MCF 10A (cell line): ENCODE measurements around the gene RBM24. TPM values are rescaled to one million over a fixed set of nuclear protein-coding genes. Genes with fewer than 3 reads are reported as not detected.

ENCODE experiments used
- BruUV-seq: library from RNA; stranded (reverse); fragments of 400-500 nt; replicated peaks from 2 replicates; lab custom pipeline; 2021; lab: Mats Ljungman, UMichigan
- CTCF ChIA-PET: fragments of 300-600 bp; sonication (Branson Sonifier 250); formaldehyde crosslinking; extraction: SDS; loops from one replicate; lab custom pipeline; 2021; ENCODE audit warnings: antibody characterized with exemption, inconsistent platforms; lab: Yijun Ruan, JAX
- POLR2A ChIA-PET: fragments of 300-600, 350-650 bp; sonication (Branson Sonifier 250); formaldehyde crosslinking; extraction: SDS; loops from one replicate; lab custom pipeline; 2020; ENCODE audit warnings: antibody characterized with exemption, inconsistent platforms; lab: Yijun Ruan, JAX
- DNase-seq: peaks from one replicate; pipeline ENCODE4 v3.0.0-alpha.2; 2018; ENCODE audit not compliant: unreplicated experiment
- H3K27ac Mint-ChIP-seq: one replicate; pipeline ENCODE4 v1.8.0; 2022; ENCODE audit warnings: mild to moderate bottlenecking, low read depth, mixed read lengths; ENCODE audit not compliant: unreplicated experiment
- H3K27me3 Mint-ChIP-seq: one replicate; pipeline ENCODE4 v1.8.0; 2022; ENCODE audit warnings: mixed read lengths; ENCODE audit not compliant: insufficient read depth, unreplicated experiment
- H3K36me3 Mint-ChIP-seq: one replicate; pipeline ENCODE4 v1.8.0; 2022; ENCODE audit warnings: mild to moderate bottlenecking, moderate library complexity, mixed read lengths; ENCODE audit not compliant: insufficient read depth, unreplicated experiment
- H3K4me1 Mint-ChIP-seq: one replicate; pipeline ENCODE4 v1.8.0; 2022; ENCODE audit warnings: mixed read lengths; ENCODE audit not compliant: insufficient read depth, unreplicated experiment
- H3K4me3 Mint-ChIP-seq: one replicate; pipeline ENCODE4 v1.8.0; 2022; ENCODE audit warnings: mild to moderate bottlenecking, moderate library complexity, mixed read lengths; ENCODE audit not compliant: unreplicated experiment
- H3K9me3 Mint-ChIP-seq: one replicate; pipeline ENCODE4 v1.8.0; 2022; ENCODE audit warnings: mixed read lengths; ENCODE audit not compliant: unreplicated experiment
- CTCF ChIP-seq: fragments of 200-600 bp; IDR thresholded peaks from one replicate; pipeline ENCODE4 v1.8.0; 2022; ENCODE audit warnings: antibody characterized with exemption, mild to moderate bottlenecking; ENCODE audit not compliant: unreplicated experiment
- intact Hi-C: fragments of 100-400 bp; cut with micrococcal nuclease; formaldehyde crosslinking; loops from 2 replicates; pipeline ENCODE4 v1.14.1; 2022
- total RNA-seq: library from RNA; stranded (reverse); gene quantifications from 2 replicates; pipeline ENCODE4 v1.2.3, GENCODE V29; 2022

The RBM24 gene
- total RNA-seq, 1 experiment from 2014 or later, result not detected

- CTCF ChIA-PET, result interaction anchor here (0.7 kb wide), 1 partner anchor 32 kb away, joined by 3 read pairs; no protein-coding TSS in a partner anchor
- Mint-ChIP-seq H3K27me3 (no peaks in the 10 kb centered on the region), H3K4me3 (no peak overlapping the region), H3K4me1 (no peaks in the 10 kb centered on the region), H3K27ac (no peak overlapping the region), H3K9me3 (peaks cover 21% of the 10 kb centered on the region), H3K36me3 (no peaks in the 10 kb centered on the region)
- no peak for DNase-seq
- no peak for TF ChIP-seq CTCF
- BruUV-seq, result no TSS peak
- intact Hi-C loops, result no loop called here
- POLR2A ChIA-PET, result interaction anchor here (1.0 kb wide), 1 partner anchor 154 kb away, joined by 3 read pairs; no protein-coding TSS in a partner anchor
These were observed 40.2 kb upstream of the RBM24 start for GRCh38 chr6:17240803-17241500.

DNA sequence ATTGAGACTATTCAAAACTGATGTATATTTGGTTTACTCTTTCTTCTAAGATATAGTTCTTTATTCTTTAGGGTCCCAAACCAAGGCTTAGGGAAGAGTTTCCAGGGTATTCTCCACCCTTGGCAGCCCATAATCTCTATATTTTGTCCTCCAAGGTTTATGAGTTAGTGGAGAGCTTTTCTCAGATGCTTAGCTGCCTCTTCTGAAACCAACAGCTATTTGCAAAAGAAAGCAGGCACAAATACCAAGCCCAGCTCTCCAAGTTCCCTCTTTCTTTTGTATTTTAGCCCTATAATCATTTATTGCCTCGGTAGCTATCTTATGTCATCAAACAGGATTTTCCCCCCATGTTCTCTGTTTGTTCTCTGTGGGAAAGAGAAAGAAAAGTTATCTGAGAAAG lies 39.1 kb upstream of the RBM24 start:
- Mint-ChIP-seq H3K36me3 (no peaks in the 10 kb centered on the region), H3K4me1 (no peaks in the 10 kb centered on the region), H3K9me3 (peaks cover 18% of the 10 kb centered on the region), H3K4me3 (no peak overlapping the region), H3K27me3 (no peaks in the 10 kb centered on the region), H3K27ac (no peak overlapping the region)
- no peak for DNase-seq
- TF ChIP-seq CTCF, result no peak
- POLR2A ChIA-PET, result no interaction called here
- intact Hi-C loops, result no loop called here
- CTCF ChIA-PET, result no interaction called here
- no TSS peak for BruUV-seq

DNA sequence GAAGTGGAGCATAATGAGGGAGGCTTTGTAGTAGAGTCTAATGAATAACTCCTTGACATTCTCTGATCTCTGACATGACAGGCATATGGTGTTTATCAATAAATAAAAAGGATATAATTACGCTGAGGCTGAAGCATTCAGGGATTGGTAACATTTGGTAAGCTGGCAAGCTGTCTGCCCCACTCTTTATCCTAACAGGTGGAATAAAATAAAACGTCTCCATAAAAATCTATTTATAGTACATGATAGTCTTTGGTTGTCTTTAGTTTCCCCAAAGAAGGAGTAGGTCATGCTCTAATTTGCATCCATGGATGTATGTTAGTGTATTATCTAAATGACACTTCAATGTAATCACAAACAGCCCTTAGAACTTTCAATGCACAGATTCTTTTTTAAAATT lies 30.9 kb upstream of the RBM24 start:
- H3K27ac Mint-ChIP-seq, result no peak overlapping the region
- peaks cover 2% of the 10 kb centered on the region for H3K9me3 Mint-ChIP-seq
- ChIA-PET POLR2A (no interaction called here), CTCF (interaction anchor here (0.6 kb wide), 1 partner anchor 18 kb away, joined by 3 read pairs; no protein-coding TSS in a partner anchor)
- TF ChIP-seq CTCF, result no peak
- BruUV-seq, result no TSS peak
- H3K4me3 Mint-ChIP-seq, result no peak overlapping the region
- no peaks in the 10 kb centered on the region for H3K36me3 Mint-ChIP-seq
- intact Hi-C loops, result no loop called here
- no peaks in the 10 kb centered on the region for H3K4me1 Mint-ChIP-seq
- H3K27me3 Mint-ChIP-seq, result no peaks in the 10 kb centered on the region
- DNase-seq, result no peak

GRCh38 chr6:17251953-17252352 lies 29.2 kb upstream of the RBM24 start:
- intact Hi-C loops, result no loop called here
- BruUV-seq, result no TSS peak

More at GRCh38 chr6:17251953-17252352, 29.2 kb upstream of the RBM24 start:
- Mint-ChIP-seq H3K27ac (no peak overlapping the region), H3K27me3 (no peaks in the 10 kb centered on the region), H3K4me3 (no peak overlapping the region), H3K9me3 (no peaks in the 10 kb centered on the region), H3K36me3 (no peaks in the 10 kb centered on the region), H3K4me1 (no peaks in the 10 kb centered on the region)
- no peak for TF ChIP-seq CTCF
- ChIA-PET CTCF (no interaction called here), POLR2A (no interaction called here)
- DNase-seq, result no peak
